ENCODE data around the gene SAC3D1. TPM values are rescaled to one million over a fixed set of nuclear protein-coding genes. Genes with fewer than 3 reads are reported as not detected.

The SAC3D1 gene
- 12.6 TPM for total RNA-seq
- long read RNA-seq, transcript SAC3D1-203 (3 exons, 1,366 nt): minor isoform, 6 of 20 reads
- long read RNA-seq, transcript SAC3D1-201 (2 exons, 1,566 nt): major isoform, 9 of 20 reads
- long read RNA-seq, partial matches to known transcripts: 0 of 20 reads
- long read RNA-seq, other reads (novel, unspliced or antisense): 2 of 20 reads

DNA sequence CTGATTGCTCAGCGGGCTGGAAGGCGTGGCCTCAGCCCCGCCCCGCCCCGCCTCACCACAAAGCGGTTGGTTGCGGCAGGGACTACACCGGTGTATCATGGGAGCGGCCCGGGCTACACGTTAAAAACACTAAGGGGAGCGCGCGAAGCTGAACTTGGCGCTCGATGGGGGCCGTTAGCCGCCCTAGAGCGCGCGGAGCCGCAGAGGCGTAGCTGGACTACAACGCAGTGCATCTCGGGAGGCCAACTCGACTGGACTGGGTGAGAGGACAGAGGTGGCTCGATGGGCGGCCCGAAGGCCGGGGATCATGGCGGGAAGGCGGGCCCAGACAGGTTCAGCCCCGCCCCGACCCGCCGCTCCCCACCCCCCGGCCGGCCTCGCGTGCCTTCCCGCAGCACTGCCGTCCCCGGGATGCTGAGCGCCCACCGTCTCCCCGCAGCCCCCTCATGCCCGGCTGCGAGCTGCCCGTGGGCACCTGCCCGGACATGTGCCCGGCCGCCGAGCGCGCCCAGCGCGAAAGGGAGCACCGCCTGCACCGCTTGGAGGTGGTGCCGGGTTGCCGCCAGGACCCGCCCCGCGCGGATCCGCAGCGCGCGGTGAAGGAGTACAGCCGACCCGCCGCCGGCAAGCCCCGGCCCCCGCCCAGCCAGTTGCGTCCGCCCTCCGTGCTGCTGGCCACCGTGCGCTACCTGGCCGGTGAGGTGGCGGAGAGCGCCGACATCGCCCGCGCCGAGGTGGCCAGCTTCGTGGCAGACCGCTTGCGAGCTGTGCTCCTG, at the start of gene SAC3D1:
Gene SAC3D1, plus strand, starts transcription at position 364 of the 776 bp plus-strand sequence. Its CDS starts 83 bp downstream, at position 447.
- H3K9me3 ChIP-seq: no peaks in the 10 kb centered on the region
- peak within 1 kb of the TSS; percentile 91 for H3K27ac ChIP-seq
- peaks cover 35% of the 10 kb centered on the region for H3K4me1 ChIP-seq
- TF ChIP-seq, protein P1, sequence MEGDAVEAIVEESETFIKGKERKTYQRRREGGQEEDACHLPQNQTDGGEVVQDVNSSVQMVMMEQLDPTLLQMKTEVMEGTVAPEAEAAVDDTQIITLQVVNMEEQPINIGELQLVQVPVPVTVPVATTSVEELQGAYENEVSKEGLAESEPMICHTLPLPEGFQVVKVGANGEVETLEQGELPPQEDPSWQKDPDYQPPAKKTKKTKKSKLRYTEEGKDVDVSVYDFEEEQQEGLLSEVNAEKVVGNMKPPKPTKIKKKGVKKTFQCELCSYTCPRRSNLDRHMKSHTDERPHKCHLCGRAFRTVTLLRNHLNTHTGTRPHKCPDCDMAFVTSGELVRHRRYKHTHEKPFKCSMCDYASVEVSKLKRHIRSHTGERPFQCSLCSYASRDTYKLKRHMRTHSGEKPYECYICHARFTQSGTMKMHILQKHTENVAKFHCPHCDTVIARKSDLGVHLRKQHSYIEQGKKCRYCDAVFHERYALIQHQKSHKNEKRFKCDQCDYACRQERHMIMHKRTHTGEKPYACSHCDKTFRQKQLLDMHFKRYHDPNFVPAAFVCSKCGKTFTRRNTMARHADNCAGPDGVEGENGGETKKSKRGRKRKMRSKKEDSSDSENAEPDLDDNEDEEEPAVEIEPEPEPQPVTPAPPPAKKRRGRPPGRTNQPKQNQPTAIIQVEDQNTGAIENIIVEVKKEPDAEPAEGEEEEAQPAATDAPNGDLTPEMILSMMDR (IDR thresholded peaks at IDR 0.05): no peak
- DNase-seq: peak; percentile 94
- peaks cover 52% of the 10 kb centered on the region for H3K36me3 ChIP-seq
- H3K27me3 ChIP-seq (ENCODE audit: low read depth): no peaks in the 10 kb centered on the region
- intact Hi-C loops (cut with DNase I): no loop called here
- H3K4me3 ChIP-seq: peak within 1 kb of the TSS; percentile 93
- peak; percentile 96 to 97 for ATAC-seq

DNA sequence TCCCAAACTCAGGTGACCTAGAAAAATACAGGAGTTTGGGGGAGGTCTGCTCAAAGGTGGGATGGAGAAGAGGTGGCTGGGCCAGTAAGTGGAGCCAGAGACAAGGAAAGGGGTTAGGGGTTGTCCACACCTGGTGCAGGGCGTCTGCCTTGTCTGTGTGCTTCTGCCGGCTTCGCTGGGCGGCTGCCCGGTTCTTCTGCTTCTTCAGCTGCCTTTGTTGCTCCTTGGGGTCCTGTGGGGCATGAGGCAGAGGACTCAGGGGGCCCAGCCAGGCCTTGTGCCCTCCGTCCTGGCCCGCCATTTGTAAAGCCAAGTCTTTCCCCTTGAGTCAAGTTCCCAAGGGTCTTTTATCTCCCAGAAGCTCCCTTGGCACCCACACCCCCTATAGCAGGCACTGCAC, 46.7 kb upstream of the SAC3D1 start:
- ATAC-seq (no peak), DNase-seq (no peak)
- peaks cover 60% of the 10 kb centered on the region for H3K4me1 ChIP-seq
- H3K36me3 ChIP-seq: peaks cover 11% of the 10 kb centered on the region
- H3K4me3 ChIP-seq: no peak overlapping the region
- intact Hi-C loops (cut with DNase I): no loop called here
- H3K27ac ChIP-seq: no peak overlapping the region
- TF ChIP-seq, protein P1 (IDR thresholded peaks at IDR 0.05): no peak
- no peaks in the 10 kb centered on the region for H3K9me3 ChIP-seq
- H3K27me3 ChIP-seq (ENCODE audit: low read depth): no peaks in the 10 kb centered on the region

DNA sequence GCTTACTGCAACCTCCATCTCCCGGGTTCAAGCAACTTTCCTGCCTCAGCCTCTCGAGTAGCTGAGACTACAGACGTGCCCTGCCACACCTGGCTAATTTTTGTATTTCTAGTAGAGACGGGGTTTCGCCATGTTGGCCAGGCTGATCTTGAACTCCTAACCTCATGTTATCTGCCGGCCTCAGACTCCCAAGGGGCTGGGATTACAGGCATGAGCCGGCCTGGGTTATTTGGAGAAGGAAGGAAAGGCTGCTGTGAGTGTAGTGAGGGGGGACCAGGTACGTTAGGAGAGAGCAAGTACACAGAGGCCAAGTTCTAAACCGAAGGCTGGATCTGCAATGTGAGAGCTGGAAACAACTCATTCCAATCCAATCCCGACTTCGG, 44.7 kb upstream of the SAC3D1 start:
- ATAC-seq: peak; percentile 30 to 34
- TF ChIP-seq, protein P1 (IDR thresholded peaks at IDR 0.05): no peak
- Histone ChIP-seq H3K36me3 (peaks cover 11% of the 10 kb centered on the region), H3K27me3 (ENCODE audit: low read depth) (no peaks in the 10 kb centered on the region), H3K27ac (peak overlapping the region; percentile 86), H3K4me3 (peak overlapping the region; percentile 72), H3K9me3 (no peaks in the 10 kb centered on the region), H3K4me1 (peaks cover 40% of the 10 kb centered on the region)
- no peak for DNase-seq
- intact Hi-C loops (cut with DNase I): no loop called here

DNA sequence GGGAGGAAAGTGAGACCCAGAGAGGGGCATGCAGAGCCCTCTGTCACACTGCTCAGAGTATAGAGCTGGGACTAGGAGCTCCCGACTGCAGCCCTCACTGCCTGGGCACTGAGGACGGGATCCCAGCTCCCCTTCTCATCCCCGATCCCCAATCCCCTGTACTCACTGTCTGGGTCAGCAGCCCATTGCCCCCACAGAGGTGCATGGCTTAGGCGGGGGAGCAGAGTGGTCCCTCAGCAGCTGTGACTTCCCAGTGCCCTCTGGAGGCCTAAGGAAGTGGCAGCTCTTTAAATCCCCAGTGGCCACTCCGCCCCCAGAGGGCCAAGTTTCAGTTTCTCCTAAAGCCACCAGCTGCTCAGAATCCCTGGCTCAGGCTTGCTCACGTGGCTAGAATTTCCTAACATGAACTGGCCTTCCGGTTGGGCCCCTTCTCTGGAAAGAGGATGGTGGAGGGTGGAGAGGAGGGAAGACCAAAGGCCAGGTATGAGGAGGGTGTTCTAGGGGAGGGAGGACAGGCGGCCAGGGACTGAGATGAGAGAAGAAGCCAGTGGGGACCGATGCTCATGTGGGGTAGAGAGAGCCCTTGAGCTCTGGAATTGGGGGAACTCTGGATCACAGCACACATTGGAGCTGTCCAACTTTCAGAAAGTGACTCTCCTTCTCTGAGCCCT, 44.2 kb upstream of the SAC3D1 start, which contains the start of gene BATF2:
Gene BATF2, minus strand, starts transcription at position 262 of the 671 bp plus-strand sequence. Its CDS starts 57 bp downstream, at position 205.
- H3K4me3 ChIP-seq: peak within 1 kb of the TSS; percentile 72
- DNase-seq (peak; percentile 89), ATAC-seq (peak; percentile 94 to 97)
- peaks cover 34% of the 10 kb centered on the region for H3K4me1 ChIP-seq
- no peaks in the 10 kb centered on the region for H3K9me3 ChIP-seq
- H3K27ac ChIP-seq: peak within 1 kb of the TSS; percentile 86
- intact Hi-C loops (cut with DNase I): no loop called here
- no peaks in the 10 kb centered on the region for H3K27me3 ChIP-seq (ENCODE audit: low read depth)
- H3K36me3 ChIP-seq: peaks cover 7% of the 10 kb centered on the region
- TF ChIP-seq, protein P1 (IDR thresholded peaks at IDR 0.05): peak; percentile 71

DNA sequence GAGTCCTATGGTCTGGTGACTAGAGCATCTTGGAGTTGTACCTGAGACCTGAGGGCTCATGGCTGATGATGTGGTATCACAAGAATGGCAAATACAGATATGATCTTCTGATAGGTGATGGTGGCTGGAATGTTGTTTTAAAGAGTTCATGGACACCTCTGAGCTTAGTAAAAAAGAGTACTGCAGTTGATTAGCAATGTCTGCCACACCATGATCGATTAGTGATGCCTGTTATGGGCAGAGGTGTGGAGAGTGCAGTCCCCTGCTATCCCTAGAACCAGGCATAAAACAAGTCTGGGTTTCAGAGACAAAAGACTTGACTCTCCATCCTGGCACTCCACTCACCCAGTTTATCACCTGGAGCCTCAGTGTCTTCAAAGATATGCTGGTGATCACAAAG, 42.9 kb upstream of the SAC3D1 start:
- intact Hi-C loops (cut with DNase I): no loop called here

More for the DNA sequence above, 42.9 kb upstream of the SAC3D1 start:
- no peaks in the 10 kb centered on the region for H3K27me3 ChIP-seq (ENCODE audit: low read depth)
- DNase-seq: no peak
- H3K9me3 ChIP-seq: no peaks in the 10 kb centered on the region
- peaks cover 32% of the 10 kb centered on the region for H3K4me1 ChIP-seq
- no peak overlapping the region for H3K4me3 ChIP-seq
- no peaks in the 10 kb centered on the region for H3K36me3 ChIP-seq
- H3K27ac ChIP-seq: no peak overlapping the region
- TF ChIP-seq, protein P1 (IDR thresholded peaks at IDR 0.05): no peak
- no peak for ATAC-seq
